ENCODE data around the gene AGBL4.

GRCh38 chr1:48495166-48495565 lies 1528.6 kb downstream of the AGBL4 start:
- no peak for TF ChIP-seq REST (IDR thresholded peaks at IDR 0.05; ENCODE audit: insufficient read depth in 1 of 2, low read depth in 2 of 2, low read length in 2 of 2)
- TF ChIP-seq POLR2AphosphoS5 (IDR thresholded peaks at IDR 0.05; ENCODE audit: low read depth, low read length): no peak
- TF ChIP-seq FOXP2 (optimal IDR thresholded peaks at IDR 0.05; ENCODE audit: borderline replicate concordance, extremely low read depth, extremely low read length, insufficient read depth): no peak
- no peak for TF ChIP-seq TAF1 (IDR thresholded peaks at IDR 0.05; ENCODE audit: borderline replicate concordance, insufficient read depth, low read length)
